Measurements from ENCODE around the gene DELE1. TPM values are rescaled to one million over a fixed set of nuclear protein-coding genes. Genes with fewer than 3 reads are reported as not detected.

DELE1 gene
- polyA plus RNA-seq, 1 experiment = 110 TPM

GRCh38 chr5:141968914-141969608, 45.4 kb downstream of the DELE1 start, which contains the start of gene RNF14:
TSS of gene RNF14 (plus strand) at chr5:141969105. CDS start at chr5:141973589, 4,484 bp downstream.
- peak; percentile 59 for DNase-seq (ENCODE audit: low read depth)
- CTCF ChIA-PET = interaction anchor here (0.5 to 6.5 kb wide), 36 partner anchors 9 to 627 kb away, joined by 3 to 66 read pairs (median 4); partner anchors contain the start of genes DELE1, GNPDA1 and PCDH12
- peak within 1 kb of the TSS; percentile 69 for H3K4me3 ChIP-seq (ENCODE audit: low read depth, low read length)
- POLR2A ChIA-PET = interaction anchor here (1.0 kb wide), 1 partner anchor 56 kb away, joined by 4 read pairs; no protein-coding TSS in a partner anchor
- peaks cover 2% of the 10 kb centered on the region; the same call in 1 of the 2 replicates for H3K36me3 ChIP-seq (ENCODE audit: control insufficient read depth, insufficient read depth, low read length)
- TF ChIP-seq CTCF (IDR thresholded peaks at IDR 0.05; ENCODE audit: insufficient read depth, low read depth, low read length) = peak; percentile 83
- no peaks in the 10 kb centered on the region for H3K27me3 ChIP-seq (ENCODE audit: control insufficient read depth, insufficient read depth, low read length)

GRCh38 chr5:141969783-141970771, 46.4 kb downstream of the DELE1 start:
- no peak for TF ChIP-seq CTCF (IDR thresholded peaks at IDR 0.05; ENCODE audit: insufficient read depth, low read depth, low read length)
- Histone ChIP-seq H3K4me3 (ENCODE audit: low read depth, low read length) (peak overlapping the region; percentile 69), H3K36me3 (ENCODE audit: control insufficient read depth, insufficient read depth, low read length) (peaks cover 4% of the 10 kb centered on the region; the same call in 1 of the 2 replicates), H3K27me3 (ENCODE audit: control insufficient read depth, insufficient read depth, low read length) (no peaks in the 10 kb centered on the region)
- ChIA-PET CTCF (interaction anchor here (0.6 to 6.5 kb wide), 19 partner anchors 8 to 626 kb away, joined by 3 to 66 read pairs (median 6); partner anchors contain the start of genes GNPDA1 and PCDH12), POLR2A (interaction anchor here (1.0 kb wide), 1 partner anchor 55 kb away, joined by 4 read pairs; no protein-coding TSS in a partner anchor)
- DNase-seq (ENCODE audit: low read depth) = no peak

- DNase-seq (ENCODE audit: low read depth) = no peak
- ChIA-PET CTCF (interaction anchor here (2.6 kb wide), 1 partner anchor 13 kb away, joined by 9 read pairs; no protein-coding TSS in a partner anchor), POLR2A (no interaction called here)
- Histone ChIP-seq H3K4me3 (ENCODE audit: low read depth, low read length) (no peak overlapping the region), H3K27me3 (ENCODE audit: control insufficient read depth, insufficient read depth, low read length) (no peaks in the 10 kb centered on the region), H3K36me3 (ENCODE audit: control insufficient read depth, insufficient read depth, low read length) (peaks cover 9% of the 10 kb centered on the region)
- no peak for TF ChIP-seq CTCF (IDR thresholded peaks at IDR 0.05; ENCODE audit: insufficient read depth, low read depth, low read length)
These were observed 50.4 kb downstream of the DELE1 start for GRCh38 chr5:141973871-141974595.

DNA sequence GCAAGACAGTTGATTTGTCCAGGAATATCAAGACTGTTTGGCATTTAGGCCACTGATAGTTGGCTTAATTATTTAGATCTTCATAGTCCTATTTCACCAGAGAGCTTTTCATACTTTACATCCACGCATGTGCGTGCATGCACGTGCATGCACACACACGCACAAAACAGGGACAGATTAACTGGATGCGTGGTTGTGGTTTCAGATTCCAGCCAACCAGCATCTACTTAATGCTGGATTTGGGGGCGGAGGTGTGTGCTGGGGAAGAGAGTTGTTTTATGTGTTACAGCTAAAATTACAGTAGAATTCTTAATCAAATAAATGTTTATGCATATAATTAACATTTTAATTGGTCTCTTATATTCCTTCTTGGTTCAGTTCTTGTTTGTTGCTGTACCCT, 52.5 kb downstream of the DELE1 start:
- CTCF ChIA-PET = interaction anchor here (0.9 to 2.8 kb wide), 7 partner anchors 14 to 311 kb away, joined by 3 to 12 read pairs (median 5); no protein-coding TSS in a partner anchor
- no peak for DNase-seq (ENCODE audit: low read depth)
- POLR2A ChIA-PET = no interaction called here
- H3K4me3 ChIP-seq (ENCODE audit: low read depth, low read length) = no peak overlapping the region
- peaks cover 11% of the 10 kb centered on the region for H3K36me3 ChIP-seq (ENCODE audit: control insufficient read depth, insufficient read depth, low read length)
- no peaks in the 10 kb centered on the region for H3K27me3 ChIP-seq (ENCODE audit: control insufficient read depth, insufficient read depth, low read length)
- TF ChIP-seq CTCF (IDR thresholded peaks at IDR 0.05; ENCODE audit: insufficient read depth, low read depth, low read length) = no peak
